HG03439 (cell line): Measurements from ENCODE around the gene RIMS3.
A peak's percentile ranks its signal among the peaks of the same experiment; 100 is the strongest.

Experiments
- ATAC-seq: cut with Tn5 transposase; IDR thresholded peaks from one replicate; pipeline ENCODE4 v1.9.1; 2021; ENCODE audit warnings: mild to moderate bottlenecking, moderate library complexity; ENCODE audit not compliant: unreplicated experiment

Gene RIMS3

GRCh38 chr1:40691538-40692428 is 26.3 kb upstream of the RIMS3 start, which contains the start of gene NFYC:
Gene NFYC, plus strand, starts transcription at chr1:40691704. Its CDS starts 47,140 bp downstream, at chr1:40738844.
- ATAC-seq = peak; percentile 78

DNA sequence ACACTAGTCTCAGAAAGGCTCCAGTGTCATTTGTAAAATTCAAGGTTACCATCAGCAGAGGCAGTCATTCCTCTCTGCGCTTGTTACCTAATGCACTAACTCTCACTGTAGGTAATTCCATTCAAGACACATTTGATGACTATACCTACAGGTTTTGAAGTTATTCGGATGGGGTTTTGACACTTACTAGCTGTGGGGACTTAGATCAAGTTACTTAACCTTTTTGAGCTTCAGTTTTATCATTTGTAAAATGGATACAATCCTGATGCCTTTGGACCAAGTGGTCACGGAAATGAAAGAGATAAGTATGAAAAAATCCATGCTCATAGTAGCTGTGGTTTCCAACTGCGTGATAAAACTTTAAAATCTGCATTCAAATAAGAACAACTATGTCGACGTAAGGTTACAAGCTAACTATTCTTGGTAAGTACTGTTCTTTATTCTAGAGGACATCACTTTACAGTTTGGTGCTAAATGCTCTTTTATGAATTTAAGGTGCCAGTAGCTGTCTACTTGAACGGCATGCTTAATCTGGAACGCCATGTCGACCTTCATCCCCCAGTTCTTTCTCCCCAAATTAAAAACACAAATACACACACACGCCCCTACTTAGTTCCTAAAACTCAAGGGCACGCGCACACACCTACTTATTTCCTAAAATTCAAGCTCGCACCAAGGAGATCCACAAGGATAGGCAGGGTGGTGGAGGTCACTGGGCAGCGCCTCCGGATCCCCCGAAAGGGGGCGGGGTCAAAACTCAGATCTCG is 25.5 kb upstream of the RIMS3 start:
- ATAC-seq = no peak

DNA sequence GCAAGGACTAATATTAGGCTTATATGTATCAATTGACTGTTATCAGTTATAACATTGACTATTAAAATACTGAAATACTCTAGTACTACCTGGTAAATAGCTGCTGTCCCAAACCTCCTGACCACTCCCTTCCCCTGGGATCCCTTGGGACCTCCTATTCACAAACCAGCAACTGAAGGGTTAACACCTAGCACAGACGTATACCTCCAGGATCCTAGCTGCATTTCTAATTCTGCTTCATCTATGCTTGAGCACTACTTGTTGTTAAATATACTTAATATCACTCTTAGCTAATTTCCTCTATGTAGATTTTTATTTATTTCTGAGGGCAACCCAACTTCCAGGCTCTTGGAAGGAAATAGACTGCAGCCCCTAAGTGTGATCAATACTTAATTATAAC is 24.3 kb upstream of the RIMS3 start:
- ATAC-seq = no peak

- ATAC-seq = no peak
Observed at GRCh38 chr1:40687661-40688060, 22.2 kb upstream of the RIMS3 start.

DNA sequence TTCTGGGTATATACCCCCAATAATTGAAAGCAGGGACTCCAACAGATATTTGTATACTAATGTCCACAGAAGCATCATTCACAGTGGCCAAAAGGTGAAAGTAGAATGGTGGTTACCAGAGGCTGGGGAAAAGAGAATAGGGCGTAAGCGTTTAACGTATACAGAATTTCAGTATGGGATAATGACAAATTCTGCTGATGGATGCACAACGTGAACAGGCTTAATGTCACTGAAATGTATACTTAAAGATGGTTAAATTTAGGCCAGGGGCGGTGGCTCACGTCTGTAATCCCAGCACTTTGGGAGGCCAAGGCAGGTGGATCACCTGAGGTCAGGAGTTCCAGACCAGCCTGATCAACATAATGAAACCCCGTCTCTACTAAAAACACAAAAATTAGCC is 21.6 kb upstream of the RIMS3 start:
- no peak for ATAC-seq

DNA sequence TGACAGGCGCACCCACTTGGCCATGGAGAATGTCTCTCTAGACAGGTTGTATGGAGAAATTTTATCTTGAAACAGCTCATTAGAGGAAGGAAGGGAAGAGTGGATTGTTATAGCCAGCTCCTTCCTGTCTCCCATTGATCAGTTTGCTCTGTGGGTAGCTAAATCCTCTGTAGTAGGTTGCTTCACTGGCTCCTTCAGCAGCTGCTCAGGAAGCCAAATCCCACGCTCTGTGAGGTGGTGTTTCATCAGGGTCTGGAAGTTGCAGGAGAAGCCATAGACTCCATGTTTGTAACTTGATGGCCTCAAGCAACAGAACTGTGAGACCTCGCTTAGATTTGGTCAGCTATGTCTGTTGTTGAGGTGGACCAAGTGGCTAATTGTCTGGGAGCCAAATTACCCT is 19.2 kb upstream of the RIMS3 start:
- ATAC-seq = no peak

- ATAC-seq = no peak
Observed at GRCh38 chr1:40679165-40679953, 13.9 kb upstream of the RIMS3 start.

- no peak for ATAC-seq
Observed at GRCh38 chr1:40676501-40676900, 11.0 kb upstream of the RIMS3 start.

DNA sequence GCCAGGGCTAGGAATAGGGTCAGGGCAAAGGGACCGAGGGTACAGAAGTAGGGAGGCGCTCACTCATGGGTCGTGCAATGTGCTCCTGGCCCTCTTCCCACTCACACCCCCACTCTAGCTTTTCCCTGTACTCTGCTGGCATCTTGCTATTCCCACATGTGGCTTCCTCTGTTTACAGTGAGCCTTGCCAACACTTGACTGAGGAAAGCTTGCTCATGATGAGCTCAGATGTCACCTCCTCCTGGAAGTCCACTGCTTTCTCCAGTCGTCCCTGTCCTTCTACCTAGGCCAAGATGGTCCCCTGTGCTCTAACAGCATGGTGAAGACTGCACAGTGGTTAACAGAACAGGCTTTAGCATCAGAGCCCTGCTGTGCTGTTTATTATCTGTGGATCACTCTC is 8.0 kb upstream of the RIMS3 start:
- no peak for ATAC-seq

DNA sequence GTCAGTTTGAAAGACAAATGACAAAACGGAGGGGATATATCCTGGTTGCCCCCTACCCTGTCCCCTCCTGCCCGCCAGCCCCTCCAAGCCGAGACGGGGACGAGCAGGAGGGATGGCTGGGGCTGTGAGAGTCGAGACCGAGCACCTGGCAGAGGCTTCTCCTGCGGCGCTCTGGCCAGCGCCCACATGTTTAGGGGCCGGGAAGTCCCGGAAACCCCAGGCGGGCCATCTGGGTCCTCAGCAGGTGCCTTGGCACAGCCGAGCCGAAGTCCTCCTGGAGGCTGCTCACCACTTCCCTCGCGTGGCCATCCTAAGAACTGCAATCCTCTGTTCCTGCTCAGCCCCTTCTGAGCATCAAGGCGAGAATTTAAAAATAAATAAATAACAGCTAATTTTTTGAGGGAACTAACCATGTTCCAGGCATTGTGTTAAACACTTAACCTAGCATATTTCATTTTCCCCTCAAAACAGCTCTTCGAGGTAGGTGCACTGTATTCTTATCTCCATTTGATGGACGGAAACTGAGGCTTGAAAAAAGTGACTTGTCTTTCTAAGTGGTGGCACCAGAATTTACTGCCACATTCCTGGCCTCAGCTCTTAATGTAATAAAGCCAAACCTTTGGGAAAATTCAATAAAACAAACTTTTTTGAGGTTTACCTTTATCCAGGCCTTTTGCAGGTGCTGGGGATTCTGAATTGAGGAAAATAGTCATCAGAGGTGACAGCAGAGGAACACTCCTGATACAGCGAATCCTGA is 3.5 kb upstream of the RIMS3 start:
- peak; percentile 72 for ATAC-seq

DNA sequence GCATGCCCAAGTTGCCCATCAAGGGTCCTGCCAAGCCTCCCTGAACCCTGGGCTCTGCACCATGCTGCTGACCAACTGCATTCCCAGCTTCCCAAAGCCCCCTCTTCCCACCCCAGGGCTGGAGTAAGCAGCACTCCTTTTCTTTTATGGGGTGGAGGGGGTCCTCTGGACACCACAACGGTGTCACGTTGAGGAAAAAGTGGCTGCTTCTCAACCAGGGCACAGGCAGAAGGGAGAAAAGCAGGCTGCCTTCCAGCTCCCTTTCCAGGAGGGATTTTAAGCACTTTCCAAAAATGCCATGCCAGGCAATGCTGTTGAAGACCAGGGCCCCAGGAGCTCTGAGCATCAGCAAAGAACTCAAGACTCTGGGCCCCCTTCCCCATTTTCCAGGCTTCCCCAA is 691 bp downstream of the RIMS3 start:
- no peak for ATAC-seq

DNA sequence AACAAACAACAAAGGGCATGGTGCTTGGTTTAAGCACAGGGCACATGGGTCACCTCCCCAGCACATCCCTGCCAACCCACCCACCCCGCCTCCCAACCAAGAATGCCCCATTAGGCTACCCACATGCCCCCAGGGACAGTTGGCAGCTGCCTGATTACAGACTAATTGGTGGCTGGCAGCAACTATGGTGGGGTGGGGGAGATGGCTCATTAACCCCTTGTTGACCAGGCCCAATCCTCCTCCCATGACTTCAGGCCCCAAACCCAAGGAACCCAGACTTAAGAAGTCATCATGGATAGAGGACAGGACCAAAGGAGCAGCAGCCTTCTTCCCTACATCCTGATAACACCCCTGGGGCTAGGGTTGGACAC is 1.3 kb downstream of the RIMS3 start:
- no peak for ATAC-seq

DNA sequence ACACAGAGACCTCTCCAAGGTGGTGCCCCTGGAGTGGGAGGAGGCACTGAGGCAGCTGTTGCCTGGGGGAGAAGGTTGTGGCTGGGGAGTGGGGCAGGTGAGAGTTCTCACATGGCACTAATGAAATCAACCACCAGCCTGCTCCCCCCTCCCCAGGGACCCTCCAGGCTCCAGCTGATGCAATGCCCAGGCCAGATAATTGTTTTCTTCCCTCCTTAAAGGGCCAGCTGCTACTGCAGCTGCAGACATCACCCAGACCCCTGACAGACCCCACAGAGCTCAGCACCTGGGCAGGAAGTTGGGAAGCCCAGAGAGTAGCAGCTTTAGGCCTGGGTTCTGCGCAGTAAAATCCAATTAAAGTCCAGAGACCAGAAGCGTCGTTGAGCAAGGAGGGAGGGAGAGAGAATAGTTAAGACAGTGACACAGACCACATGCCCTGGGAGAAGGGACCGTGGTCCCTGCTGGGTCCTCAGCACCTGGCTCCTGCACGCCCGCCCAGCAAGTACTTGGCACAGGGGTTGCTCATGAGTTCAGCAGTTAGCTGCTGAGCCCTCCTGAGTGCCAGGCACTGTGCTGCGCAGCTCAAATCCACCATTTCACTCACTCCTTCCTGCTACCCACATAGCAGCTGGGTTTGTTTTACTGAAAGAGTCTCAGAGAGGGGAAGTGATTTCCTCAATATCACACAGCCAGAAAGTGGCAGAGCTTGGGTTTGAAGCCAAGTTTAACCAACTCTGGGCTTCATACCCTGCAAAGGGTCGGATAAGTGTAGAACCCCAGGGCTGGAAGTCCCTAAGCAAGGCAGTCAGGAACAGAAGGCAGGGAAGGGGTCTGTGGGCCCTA is 1.9 kb downstream of the RIMS3 start:
- ATAC-seq = no peak

DNA sequence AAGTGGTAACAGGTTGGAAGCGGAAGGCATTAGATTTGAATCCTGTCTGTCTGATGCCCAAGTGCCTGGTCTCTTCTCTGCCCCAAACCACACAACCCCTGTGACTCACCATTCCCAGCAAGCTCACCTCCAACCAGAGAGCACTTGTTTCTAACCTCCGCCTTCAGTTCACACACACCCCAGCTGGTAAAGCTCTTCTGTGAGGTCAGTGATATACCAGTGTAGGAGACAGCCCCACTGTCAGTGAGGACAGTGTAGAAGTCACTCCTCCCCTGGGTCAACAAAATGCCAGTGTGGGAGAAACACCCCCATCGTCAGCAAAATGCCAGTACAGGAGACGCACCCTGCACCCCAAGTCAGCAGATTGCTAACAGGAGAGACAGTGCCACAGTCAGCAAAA is 2.6 kb downstream of the RIMS3 start:
- ATAC-seq = no peak

DNA sequence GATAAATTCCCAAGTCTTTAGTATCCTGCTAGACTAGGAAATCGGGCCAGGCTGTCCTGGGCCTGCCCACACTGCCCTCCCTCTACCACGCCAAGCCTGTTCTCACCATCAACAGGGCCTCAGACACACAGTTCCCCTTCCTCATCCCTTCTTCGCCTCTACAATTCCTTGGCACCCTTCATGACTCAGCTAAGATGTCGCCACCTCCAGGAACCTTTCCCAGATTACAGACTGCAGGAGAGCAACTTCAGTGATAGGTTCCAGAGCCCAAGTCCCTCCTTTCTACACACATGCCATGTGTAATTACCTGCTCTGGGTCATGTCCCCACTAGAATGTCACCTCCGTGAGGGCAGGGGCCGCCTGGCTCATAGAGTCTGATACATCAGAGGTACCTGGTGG is 3.3 kb downstream of the RIMS3 start:
- ATAC-seq = no peak

GRCh38 chr1:40661678-40662077 is 3.8 kb downstream of the RIMS3 start:
- no peak for ATAC-seq

DNA sequence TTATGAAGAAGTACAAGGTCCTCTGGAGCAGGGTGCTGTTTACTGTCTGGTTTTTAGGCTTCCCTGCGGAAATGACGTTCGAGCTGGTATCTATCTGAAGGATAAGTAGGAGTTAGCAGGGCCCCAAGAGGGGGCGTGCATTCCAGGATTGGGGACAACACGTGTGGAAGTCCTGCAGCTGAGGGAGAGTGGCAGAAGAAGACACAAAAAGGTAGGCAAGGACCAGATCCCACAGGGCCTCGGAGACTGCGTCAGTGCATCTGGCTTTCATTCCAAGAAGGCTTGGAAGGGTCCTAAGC is 5.9 kb downstream of the RIMS3 start:
- no peak for ATAC-seq

- no peak for ATAC-seq
Observed at GRCh38 chr1:40658751-40659648, 6.5 kb downstream of the RIMS3 start.

- ATAC-seq = no peak
Observed at GRCh38 chr1:40657046-40657445, 8.4 kb downstream of the RIMS3 start.
